Posterior cingulate gyrus (tissue), 11 donors: Measurements from ENCODE around the gene CDHR5.

Experiments used
- DNase-seq, 10 donors: peaks; one replicate each; pipeline versions ENCODE4 v3.0.0 to v3.0.0-alpha.2; 2020 to 2021; ENCODE audit warnings: mixed read lengths in 3 of 10
- intact Hi-C: fragments of 100-400 bp; cut with DNase I; formaldehyde crosslinking; loops from one replicate; pipeline ENCODE4 v1.15.1; 2023

The CDHR5 gene

DNA sequence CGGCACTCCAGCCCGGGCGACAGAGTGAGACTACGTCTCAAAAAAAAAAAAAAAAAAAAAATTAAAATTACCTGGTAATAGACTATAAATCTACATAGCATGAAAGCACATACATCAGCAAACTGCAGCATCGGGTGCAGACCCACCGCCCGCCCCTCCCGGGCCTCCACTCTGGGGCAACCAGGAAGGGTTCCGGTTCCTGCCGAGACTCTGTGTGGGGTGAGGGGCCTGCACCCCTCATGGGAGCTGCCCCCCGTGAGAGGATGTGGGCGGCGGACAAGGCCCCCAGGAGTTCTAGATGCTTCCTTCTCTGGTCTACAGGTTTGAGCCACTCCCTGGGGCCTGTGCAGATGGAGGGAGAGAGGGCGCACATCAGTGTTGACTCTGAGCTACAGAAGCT lies 21.5 kb upstream of the CDHR5 start:
- intact Hi-C loops, result no loop called here
- no peak for DNase-seq

DNA sequence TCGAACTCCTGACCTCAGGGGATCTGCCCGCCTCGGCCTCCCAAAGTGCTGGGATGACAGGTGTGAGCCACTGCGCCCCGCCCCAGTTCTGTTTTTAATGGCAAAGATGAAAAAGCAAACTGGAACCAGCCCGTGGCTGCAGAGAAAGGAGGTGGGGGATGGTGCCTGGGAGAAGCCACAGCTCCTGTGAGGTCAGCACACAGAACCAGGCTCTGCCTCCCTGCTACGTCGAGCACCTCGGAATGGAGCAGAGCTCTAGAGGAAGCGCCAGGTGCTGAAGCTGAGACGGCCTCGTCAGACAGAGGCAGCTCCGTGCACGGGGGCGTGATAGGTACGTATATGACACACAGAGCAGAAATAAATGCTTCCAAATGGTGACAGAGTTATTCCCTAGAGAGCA lies 20.8 kb upstream of the CDHR5 start:
- intact Hi-C loops, result no loop called here
- no peak for DNase-seq

- DNase-seq, result no peak
- intact Hi-C loops, result no loop called here
Measured at GRCh38 chr11:643849-644738, 19.3 kb upstream of the CDHR5 start.

GRCh38 chr11:643366-643765 lies 18.6 kb upstream of the CDHR5 start:
- intact Hi-C loops, result no loop called here
- DNase-seq, result no peak

GRCh38 chr11:641806-642370 lies 17.1 kb upstream of the CDHR5 start:
- DNase-seq, result no peak
- intact Hi-C loops, result no loop called here

DNA sequence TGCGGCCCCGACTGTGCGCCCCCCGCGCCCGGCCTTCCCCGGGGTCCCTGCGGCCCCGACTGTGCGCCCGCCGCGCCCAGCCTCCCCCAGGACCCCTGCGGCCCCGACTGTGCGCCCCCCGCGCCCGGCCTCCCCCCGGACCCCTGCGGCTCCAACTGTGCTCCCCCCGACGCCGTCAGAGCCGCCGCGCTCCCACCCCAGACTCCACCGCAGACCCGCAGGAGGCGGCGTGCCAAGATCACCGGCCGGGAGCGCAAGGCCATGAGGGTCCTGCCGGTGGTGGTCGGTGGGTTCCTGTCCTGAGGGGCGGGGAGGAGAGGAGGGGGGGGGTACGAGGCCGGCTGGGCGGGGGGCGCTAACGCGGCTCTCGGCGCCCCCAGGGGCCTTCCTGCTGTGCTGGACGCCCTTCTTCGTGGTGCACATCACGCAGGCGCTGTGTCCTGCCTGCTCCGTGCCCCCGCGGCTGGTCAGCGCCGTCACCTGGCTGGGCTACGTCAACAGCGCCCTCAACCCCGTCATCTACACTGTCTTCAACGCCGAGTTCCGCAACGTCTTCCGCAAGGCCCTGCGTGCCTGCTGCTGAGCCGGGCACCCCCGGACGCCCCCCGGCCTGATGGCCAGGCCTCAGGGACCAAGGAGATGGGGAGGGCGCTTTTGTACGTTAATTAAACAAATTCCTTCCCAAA lies 15.4 kb upstream of the CDHR5 start:
- no peak for DNase-seq
- intact Hi-C loops, result no loop called here

GRCh38 chr11:639332-639955 lies 14.7 kb upstream of the CDHR5 start:
- DNase-seq, result no peak
- intact Hi-C loops, result no loop called here

GRCh38 chr11:638631-639331 lies 14.0 kb upstream of the CDHR5 start:
- no peak for DNase-seq
- intact Hi-C loops, result no loop called here

GRCh38 chr11:637593-638521 lies 13.1 kb upstream of the CDHR5 start:
- intact Hi-C loops, result no loop called here

GRCh38 chr11:637333-637592 lies 12.5 kb upstream of the CDHR5 start:
- DNase-seq, result no peak
- intact Hi-C loops, result no loop called here

More at GRCh38 chr11:637593-638521, 13.1 kb upstream of the CDHR5 start:
- no peak for DNase-seq

- intact Hi-C loops, result no loop called here
- DNase-seq, result peak in 1 of 10 donors; percentile 35
Measured at GRCh38 chr11:636511-637332, 12.0 kb upstream of the CDHR5 start, which contains the start of gene DRD4. Gene DRD4, plus strand, starts transcription at chr11:637269. Its CDS starts 36 bp downstream, at chr11:637305.

GRCh38 chr11:635945-636510 lies 11.3 kb upstream of the CDHR5 start:
- no peak for DNase-seq
- intact Hi-C loops, result no loop called here

DNA sequence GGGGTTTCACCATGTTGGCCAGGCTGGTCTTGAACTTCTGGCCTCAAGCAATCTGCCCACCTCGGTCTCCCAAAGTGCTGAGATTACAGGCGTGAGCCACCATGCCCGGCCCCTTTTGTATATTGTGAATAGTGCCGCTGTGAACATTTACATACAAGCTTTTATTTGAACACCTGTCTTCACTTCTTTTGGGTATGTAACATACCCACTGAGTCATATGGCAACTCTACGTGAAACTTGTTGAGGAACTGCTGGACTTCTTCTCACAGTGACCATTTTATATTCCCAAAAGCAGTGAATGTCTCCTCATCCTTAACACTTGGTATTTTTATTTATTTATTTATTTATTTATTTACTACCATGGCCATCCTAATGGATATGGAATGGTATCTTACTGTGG lies 6.1 kb upstream of the CDHR5 start:
- DNase-seq, result no peak
- intact Hi-C loops, result no loop called here

GRCh38 chr11:629237-629583 lies 4.5 kb upstream of the CDHR5 start:
- intact Hi-C loops, result no loop called here
- no peak for DNase-seq

DNA sequence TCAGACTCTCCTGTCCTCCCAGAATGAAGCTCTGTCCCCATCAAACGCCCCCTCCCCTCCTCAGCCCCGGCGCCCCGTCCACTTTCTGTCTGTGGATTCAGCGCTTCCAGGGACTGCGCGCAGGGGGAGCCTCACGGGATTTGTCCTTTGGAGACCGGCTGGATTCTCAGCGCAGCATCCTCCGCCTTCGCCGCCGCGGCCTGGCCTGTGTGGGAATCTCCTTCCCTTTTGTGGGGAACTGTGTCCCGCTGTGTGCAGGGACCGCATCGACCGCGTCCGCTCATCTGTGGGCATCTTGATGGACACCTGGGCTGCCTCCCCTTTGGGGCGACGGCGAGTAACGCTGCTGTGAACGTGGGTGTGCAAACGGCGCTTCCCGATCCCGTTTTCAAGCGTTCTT lies 3.3 kb upstream of the CDHR5 start:
- DNase-seq, result no peak
- intact Hi-C loops, result no loop called here

DNA sequence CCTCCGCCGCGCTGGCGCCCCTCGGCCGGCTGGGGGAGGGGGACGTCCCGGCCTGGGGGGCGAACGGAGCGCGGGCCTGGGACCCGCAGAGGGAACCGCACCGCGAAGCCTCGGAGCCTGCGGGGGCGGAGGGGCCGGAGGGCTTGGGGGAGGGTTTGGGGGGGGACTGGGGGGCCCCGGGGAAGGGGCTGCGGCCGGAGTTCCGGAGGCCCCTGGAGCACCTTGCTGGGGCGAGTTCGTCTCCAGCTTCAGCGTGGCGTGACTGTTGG lies 2.5 kb upstream of the CDHR5 start:
- intact Hi-C loops, result no loop called here
- no peak for DNase-seq

GRCh38 chr11:626475-627307 lies 1.9 kb upstream of the CDHR5 start, which contains the start of gene SCT:
Gene SCT, minus strand, starts transcription at chr11:627181. Its CDS starts 38 bp downstream, at chr11:627143.
- intact Hi-C loops, result no loop called here
- DNase-seq, result no peak
